Lower leg skin (tissue), 4 donors: ENCODE results near the gene DOP1A. TPM values are rescaled to one million over a fixed set of nuclear protein-coding genes. Genes with fewer than 3 reads are reported as not detected.

ENCODE experiments used
- DNase-seq, 2 donors: peaks; one replicate each; pipeline ENCODE4 v3.0.0-alpha.2; 2019; ENCODE audit warnings: low spot score in 2 of 2
- H3K4me3 ChIP-seq: fragments of 200-600 bp; sonication (generic); 2 replicates; pipeline ENCODE4 v1.5.1; 2017; ENCODE audit warnings: mild to moderate bottlenecking, low read depth; ENCODE audit not compliant: poor library complexity, severe bottlenecking
- CTCF ChIP-seq, 3 donors: fragments of 450-650 bp; IDR thresholded peaks; one replicate each; pipeline ENCODE4 v1.5.1; 2016; ENCODE audit warnings: antibody characterized with exemption in 3 of 3, mild to moderate bottlenecking in 3 of 3, moderate library complexity in 2 of 3
- POLR2A ChIP-seq, 2 donors: fragments of 450-650 bp; IDR thresholded peaks; one replicate each; pipeline ENCODE4 v1.6.1; 2016 to 2017; ENCODE audit warnings: antibody characterized with exemption in 2 of 2, mild to moderate bottlenecking in 1 of 2, moderate library complexity in 1 of 2
- WGBS, 2 donors: methylation state at CpG; one replicate each; pipeline ENCODE4 v1.1.5; 2018; 5-methylcytosine and 5-hydroxymethylcytosine counted together
- intact Hi-C: fragments of 100-400 bp; cut with DNase I; formaldehyde crosslinking; loops from one replicate; pipeline ENCODE4 v1.15.0; 2023; ENCODE audit warnings: low total_unique reads
- total RNA-seq, 4 donors: library from RNA; depleted of rRNA; stranded (reverse); fragments of >200 nt; gene quantifications; one replicate each; pipeline ENCODE4 v1.1.0, GENCODE V29; 2016

DOP1A gene
- total RNA-seq, 4 donors from 2014 or later = 32.6 to 75.8 (median 49.3) TPM

GRCh38 chr6:83155794-83156193, 88.3 kb downstream of the DOP1A start:
- 79 to 82% methylated on average over 2 of the region's 2 CpGs for WGBS, 2 donors
- no peak for TF ChIP-seq CTCF (IDR thresholded peaks at IDR 0.05)
- TF ChIP-seq POLR2A (IDR thresholded peaks at IDR 0.05) = no peak
- DNase-seq = no peak
- intact Hi-C loops = no loop called here
- H3K4me3 ChIP-seq = no peak overlapping the region

GRCh38 chr6:83160167-83160566, 92.7 kb downstream of the DOP1A start:
- intact Hi-C loops = no loop called here
- no peak overlapping the region for H3K4me3 ChIP-seq
- no peak for DNase-seq
- no peak for TF ChIP-seq CTCF (IDR thresholded peaks at IDR 0.05)
- no peak for TF ChIP-seq POLR2A (IDR thresholded peaks at IDR 0.05)
- 79 to 84% methylated on average over 1 of the region's 1 CpG for WGBS, 2 donors

- intact Hi-C loops = no loop called here
- DNase-seq = no peak
- no peak for TF ChIP-seq CTCF (IDR thresholded peaks at IDR 0.05)
- no peak for TF ChIP-seq POLR2A (IDR thresholded peaks at IDR 0.05)
- no peak overlapping the region for H3K4me3 ChIP-seq
- 95 to 97% methylated on average over 5 of the region's 5 CpGs for WGBS, 2 donors
Observed at GRCh38 chr6:83167726-83168278, 100.3 kb downstream of the DOP1A start.

- TF ChIP-seq POLR2A (IDR thresholded peaks at IDR 0.05) (no peak), CTCF (IDR thresholded peaks at IDR 0.05) (no peak)
- intact Hi-C loops = no loop called here
- DNase-seq = no peak
- H3K4me3 ChIP-seq = no peak overlapping the region
- WGBS, 2 donors = 89% methylated on average over 1 of the region's 1 CpG
Observed at GRCh38 chr6:83168556-83168955, 101.1 kb downstream of the DOP1A start.

- intact Hi-C loops = no loop called here
- TF ChIP-seq CTCF (IDR thresholded peaks at IDR 0.05) (no peak), POLR2A (IDR thresholded peaks at IDR 0.05) (no peak)
- DNase-seq = no peak
- no peak overlapping the region for H3K4me3 ChIP-seq
Observed at GRCh38 chr6:83169106-83169505, 101.6 kb downstream of the DOP1A start.

- 91 to 100% methylated on average over 1 of the region's 1 CpG for WGBS, 2 donors
- intact Hi-C loops = no loop called here
- no peak overlapping the region for H3K4me3 ChIP-seq
Observed at GRCh38 chr6:83169511-83169910, 102.0 kb downstream of the DOP1A start.

More at GRCh38 chr6:83169511-83169910, 102.0 kb downstream of the DOP1A start:
- no peak for DNase-seq
- no peak for TF ChIP-seq CTCF (IDR thresholded peaks at IDR 0.05)
- TF ChIP-seq POLR2A (IDR thresholded peaks at IDR 0.05) = no peak
